Muscle layer of duodenum (tissue), 2 donors: ENCODE measurements around the gene NPRL2.

ENCODE experiments used
- H3K27ac ChIP-seq: one replicate; pipeline ENCODE4 v1.7.0; 2013; ENCODE audit warnings: mild to moderate bottlenecking, low read length
- H3K27me3 ChIP-seq: one replicate; pipeline ENCODE4 v1.7.0; 2013; ENCODE audit warnings: low read depth, mild to moderate bottlenecking, control low read depth, low read length
- H3K36me3 ChIP-seq, 2 donors: one replicate each; pipeline ENCODE4 v1.7.0; 2013; ENCODE audit warnings: low read length in 2 of 2, control low read depth in 1 of 2, mild to moderate bottlenecking in 1 of 2; ENCODE audit not compliant: insufficient read depth in 2 of 2, control insufficient read depth in 1 of 2
- H3K4me1 ChIP-seq, 2 donors: one replicate each; pipeline ENCODE4 v1.7.0; 2013; ENCODE audit warnings: low read length in 2 of 2, mild to moderate bottlenecking in 2 of 2, control low read depth in 1 of 2, moderate library complexity in 1 of 2; ENCODE audit not compliant: insufficient read depth in 2 of 2, control insufficient read depth in 1 of 2
- H3K4me3 ChIP-seq, 2 donors: one replicate each; pipeline ENCODE4 v1.7.0; 2013; ENCODE audit warnings: low read length in 2 of 2, low read depth in 1 of 2, mild to moderate bottlenecking in 1 of 2
- H3K9me3 ChIP-seq, 2 donors: one replicate each; pipeline ENCODE4 v1.7.0; 2013; ENCODE audit warnings: low read length in 2 of 2, control low read depth in 1 of 2, mild to moderate bottlenecking in 1 of 2; ENCODE audit not compliant: control insufficient read depth in 1 of 2
- donor health status: healthy.

Gene NPRL2

GRCh38 chr3:50356553-50356952, 6.0 kb upstream of the NPRL2 start:
- H3K4me3 ChIP-seq, result peak overlapping the region; percentile 83 to 99
- H3K36me3 ChIP-seq, result peaks cover 33 to 35% of the 10 kb centered on the region in 2 donors
- H3K27me3 ChIP-seq, result no peaks in the 10 kb centered on the region
- H3K9me3 ChIP-seq, result no peaks in the 10 kb centered on the region
- peak overlapping the region; percentile 82 for H3K27ac ChIP-seq
- H3K4me1 ChIP-seq, result peaks cover 33 to 41% of the 10 kb centered on the region in 2 donors

- H3K4me1 ChIP-seq, result peaks cover 38 to 47% of the 10 kb centered on the region in 2 donors
- peak overlapping the region; percentile 83 to 99 for H3K4me3 ChIP-seq
- no peaks in the 10 kb centered on the region for H3K9me3 ChIP-seq
- peak overlapping the region; percentile 82 for H3K27ac ChIP-seq
- H3K27me3 ChIP-seq, result no peaks in the 10 kb centered on the region
- peaks cover 33 to 35% of the 10 kb centered on the region in 2 donors for H3K36me3 ChIP-seq
Measured at GRCh38 chr3:50355829-50356552, 5.4 kb upstream of the NPRL2 start.

- Histone ChIP-seq H3K27me3 (no peaks in the 10 kb centered on the region), H3K4me1 (peaks cover 43 to 53% of the 10 kb centered on the region in 2 donors), H3K27ac (no peak overlapping the region), H3K9me3 (no peaks in the 10 kb centered on the region), H3K4me3 (no peak overlapping the region), H3K36me3 (peaks cover 33 to 38% of the 10 kb centered on the region in 2 donors)
Measured at GRCh38 chr3:50354850-50355249, 4.3 kb upstream of the NPRL2 start.

- peaks cover 33 to 38% of the 10 kb centered on the region in 2 donors for H3K36me3 ChIP-seq
- no peak overlapping the region for H3K4me3 ChIP-seq
- no peak overlapping the region for H3K27ac ChIP-seq
- H3K27me3 ChIP-seq, result no peaks in the 10 kb centered on the region
- no peaks in the 10 kb centered on the region for H3K9me3 ChIP-seq
- peaks cover 49 to 55% of the 10 kb centered on the region in 2 donors for H3K4me1 ChIP-seq
Measured at GRCh38 chr3:50354186-50354764, 3.7 kb upstream of the NPRL2 start.

GRCh38 chr3:50353245-50354004, 2.9 kb upstream of the NPRL2 start:
- Histone ChIP-seq H3K27me3 (no peaks in the 10 kb centered on the region), H3K4me1 (peaks cover 49 to 54% of the 10 kb centered on the region in 2 donors)

GRCh38 chr3:50352781-50353180, 2.2 kb upstream of the NPRL2 start:
- H3K27ac ChIP-seq, result no peak overlapping the region
- H3K4me1 ChIP-seq, result peaks cover 42 to 48% of the 10 kb centered on the region in 2 donors
- peaks cover 38 to 44% of the 10 kb centered on the region in 2 donors for H3K36me3 ChIP-seq

More at GRCh38 chr3:50353245-50354004, 2.9 kb upstream of the NPRL2 start:
- H3K4me3 ChIP-seq, result no peak overlapping the region
- no peak overlapping the region for H3K27ac ChIP-seq
- no peaks in the 10 kb centered on the region for H3K9me3 ChIP-seq
- peaks cover 34 to 38% of the 10 kb centered on the region in 2 donors for H3K36me3 ChIP-seq

GRCh38 chr3:50351323-50351697, 735 bp upstream of the NPRL2 start:
- Histone ChIP-seq H3K27me3 (no peaks in the 10 kb centered on the region), H3K27ac (peak overlapping the region; percentile 90), H3K4me1 (peaks cover 28 to 38% of the 10 kb centered on the region in 2 donors), H3K4me3 (peak overlapping the region; percentile 83 to 94), H3K9me3 (no peaks in the 10 kb centered on the region), H3K36me3 (peaks cover 32 to 49% of the 10 kb centered on the region in 2 donors)

More at GRCh38 chr3:50352781-50353180, 2.2 kb upstream of the NPRL2 start:
- no peaks in the 10 kb centered on the region for H3K27me3 ChIP-seq
- no peaks in the 10 kb centered on the region for H3K9me3 ChIP-seq
- no peak overlapping the region for H3K4me3 ChIP-seq

- Histone ChIP-seq H3K4me3 (peak overlapping the region; percentile 83 to 94), H3K27ac (peak overlapping the region; percentile 90), H3K27me3 (no peaks in the 10 kb centered on the region), H3K36me3 (peaks cover 22 to 43% of the 10 kb centered on the region in 2 donors), H3K9me3 (no peaks in the 10 kb centered on the region), H3K4me1 (peaks cover 18 to 40% of the 10 kb centered on the region in 2 donors)
Measured at GRCh38 chr3:50350213-50350526, 405 bp downstream of the NPRL2 start.

GRCh38 chr3:50347187-50347813, 3.3 kb downstream of the NPRL2 start:
- H3K27me3 ChIP-seq, result no peaks in the 10 kb centered on the region
- peaks cover 5 to 20% of the 10 kb centered on the region in 2 donors for H3K36me3 ChIP-seq
- no peak overlapping the region for H3K4me3 ChIP-seq
- H3K9me3 ChIP-seq, result no peaks in the 10 kb centered on the region
- peaks cover 18 to 43% of the 10 kb centered on the region in 2 donors for H3K4me1 ChIP-seq
- H3K27ac ChIP-seq, result no peak overlapping the region

- H3K9me3 ChIP-seq, result no peaks in the 10 kb centered on the region
- peaks cover 20 to 44% of the 10 kb centered on the region in 2 donors for H3K4me1 ChIP-seq
- H3K36me3 ChIP-seq, result peaks cover 5 to 18% of the 10 kb centered on the region in 2 donors
- no peak within 1 kb of the TSS for H3K27ac ChIP-seq
- peak within 1 kb of the TSS; percentile 53 to 61 for H3K4me3 ChIP-seq
- no peaks in the 10 kb centered on the region for H3K27me3 ChIP-seq
Measured at GRCh38 chr3:50345586-50346234, 4.9 kb downstream of the NPRL2 start, which contains the start of gene ZMYND10. Gene ZMYND10, minus strand, starts transcription at chr3:50345732. Its CDS starts 153 bp downstream, at chr3:50345579.
